Upper lobe of left lung (tissue), 6 donors: ENCODE results near the gene LRGUK. TPM values are rescaled to one million over a fixed set of nuclear protein-coding genes. Genes with fewer than 3 reads are reported as not detected.

Experiments used
- ATAC-seq, 2 donors: fragments of 200-7000 bp; cut with Tn5 transposase; one replicate each; pipeline ENCODE4 v1.9.1; 2022; ENCODE audit warnings: mild to moderate bottlenecking in 2 of 2, moderate library complexity in 2 of 2; ENCODE audit not compliant: low FRiP score in 2 of 2
- DNase-seq, 2 donors: peaks; one replicate each; pipeline ENCODE4 v3.0.0-alpha.2; 2019 to 2020
- H3K27ac ChIP-seq, 4 donors: fragments of 200-600 bp; sonication (generic); one replicate each; pipeline ENCODE4 v1.5.1; 2016 to 2019
- H3K27me3 ChIP-seq, 4 donors: fragments of 200-600 bp; sonication (generic); one replicate each; pipeline ENCODE4 v1.5.1; 2017 to 2019
- H3K36me3 ChIP-seq, 4 donors: fragments of 200-600 bp; sonication (generic); one replicate each; pipeline ENCODE4 v1.5.1; 2016 to 2019
- H3K4me1 ChIP-seq, 4 donors: fragments of 200-600 bp; sonication (generic); one replicate each; pipeline ENCODE4 v1.5.1; 2018 to 2019
- H3K4me3 ChIP-seq, 4 donors: fragments of 200-600 bp; sonication (generic); one replicate each; pipeline ENCODE4 v1.5.1; 2017 to 2019; ENCODE audit warnings: mild to moderate bottlenecking in 2 of 4, moderate library complexity in 1 of 4
- H3K9me3 ChIP-seq, 4 donors: fragments of 200-600 bp; sonication (generic); one replicate each; pipeline ENCODE4 v1.5.1; 2018 to 2019
- EP300 ChIP-seq, 4 donors: sonication (generic); formaldehyde crosslinking; IDR thresholded peaks; one replicate each; pipeline ENCODE4 v1.5.1; 2017; ENCODE audit warnings: antibody characterized with exemption in 4 of 4, control low read depth in 2 of 4
- POLR2A ChIP-seq, 4 donors: fragments of 450-650 bp; IDR thresholded peaks; one replicate each; pipeline ENCODE4 v1.5.1; 2016 to 2017; ENCODE audit warnings: antibody characterized with exemption in 4 of 4, mild to moderate bottlenecking in 2 of 4
- POLR2AphosphoS5 ChIP-seq, 2 donors: sonication (generic); formaldehyde crosslinking; IDR thresholded peaks; one replicate each; pipeline ENCODE4 v1.5.1; 2017; ENCODE audit warnings: antibody characterized with exemption in 2 of 2
- WGBS, 2 donors: methylation state at CpG; one replicate each; pipeline ENCODE4 v1.1.5; 2017 to 2018; 5-methylcytosine and 5-hydroxymethylcytosine counted together
- total RNA-seq, 6 donors: library from RNA; depleted of rRNA in 4 of 6; stranded (reverse); fragments of >200 nt in 4 of 6; gene quantifications; one replicate each; pipeline versions ENCODE4 v1.1.0 to v1.2.1, GENCODE V29; 2016 to 2021
- TF ChIP-seq, protein P1 (sequence below), 6 experiments: fragments of 450-650 bp in 4 of 6; fragments of 200-600 bp in 2 of 6; sonication (generic) in 2 of 6; IDR thresholded peaks; one replicate each; pipeline ENCODE4 v1.5.1; 2016 to 2019; ENCODE audit warnings: antibody characterized with exemption in 6 of 6
- donor health status: DM: no; HTN: no; CAD: no; lungs with moderate emphysema.
- donor health status: DM: no; HTN: yes; CAD: no; lungs with severe emphysema.

The LRGUK gene
- total RNA-seq, 6 donors from 2014 or later, result 0.31 to 9.1 (median 1.9) TPM

DNA sequence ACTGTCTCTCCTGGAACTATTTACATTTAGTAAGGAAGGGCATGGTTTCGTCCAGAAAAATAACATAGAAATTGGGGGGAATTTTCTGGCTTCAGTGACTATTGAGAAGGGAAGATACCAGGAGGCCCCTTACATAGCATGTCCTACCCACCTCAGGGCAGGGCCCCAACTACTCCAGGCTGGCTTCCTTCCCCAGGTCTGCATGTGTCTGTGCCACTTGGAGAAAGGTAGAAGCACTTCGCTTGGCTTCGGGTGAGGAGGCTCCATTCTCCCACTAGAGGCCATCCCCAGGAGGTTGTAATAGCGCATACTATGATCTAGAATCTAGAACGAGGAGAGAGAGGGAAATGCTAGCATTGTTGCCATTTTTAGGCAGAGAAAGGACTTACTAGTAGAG lies 14.7 kb downstream of the LRGUK start:
- TF ChIP-seq POLR2AphosphoS5 (IDR thresholded peaks at IDR 0.05), result no peak
- no peak for TF ChIP-seq POLR2A (IDR thresholded peaks at IDR 0.05)
- TF ChIP-seq, protein P1, sequence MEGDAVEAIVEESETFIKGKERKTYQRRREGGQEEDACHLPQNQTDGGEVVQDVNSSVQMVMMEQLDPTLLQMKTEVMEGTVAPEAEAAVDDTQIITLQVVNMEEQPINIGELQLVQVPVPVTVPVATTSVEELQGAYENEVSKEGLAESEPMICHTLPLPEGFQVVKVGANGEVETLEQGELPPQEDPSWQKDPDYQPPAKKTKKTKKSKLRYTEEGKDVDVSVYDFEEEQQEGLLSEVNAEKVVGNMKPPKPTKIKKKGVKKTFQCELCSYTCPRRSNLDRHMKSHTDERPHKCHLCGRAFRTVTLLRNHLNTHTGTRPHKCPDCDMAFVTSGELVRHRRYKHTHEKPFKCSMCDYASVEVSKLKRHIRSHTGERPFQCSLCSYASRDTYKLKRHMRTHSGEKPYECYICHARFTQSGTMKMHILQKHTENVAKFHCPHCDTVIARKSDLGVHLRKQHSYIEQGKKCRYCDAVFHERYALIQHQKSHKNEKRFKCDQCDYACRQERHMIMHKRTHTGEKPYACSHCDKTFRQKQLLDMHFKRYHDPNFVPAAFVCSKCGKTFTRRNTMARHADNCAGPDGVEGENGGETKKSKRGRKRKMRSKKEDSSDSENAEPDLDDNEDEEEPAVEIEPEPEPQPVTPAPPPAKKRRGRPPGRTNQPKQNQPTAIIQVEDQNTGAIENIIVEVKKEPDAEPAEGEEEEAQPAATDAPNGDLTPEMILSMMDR (IDR thresholded peaks at IDR 0.05), result no peak
- TF ChIP-seq EP300 (IDR thresholded peaks at IDR 0.05), result no peak
- peaks cover 0 to 3% (median 0%) of the 10 kb centered on the region in 4 donors for H3K4me1 ChIP-seq
- 74 to 82% methylated on average over 5 of the region's 5 CpGs for WGBS, 2 donors
- H3K27me3 ChIP-seq, result no peaks in the 10 kb centered on the region
- ATAC-seq (no peak), DNase-seq (no peak)
- no peak overlapping the region for H3K4me3 ChIP-seq
- no peak overlapping the region for H3K27ac ChIP-seq
- no peaks in the 10 kb centered on the region for H3K9me3 ChIP-seq
- H3K36me3 ChIP-seq, result no peaks in the 10 kb centered on the region

DNA sequence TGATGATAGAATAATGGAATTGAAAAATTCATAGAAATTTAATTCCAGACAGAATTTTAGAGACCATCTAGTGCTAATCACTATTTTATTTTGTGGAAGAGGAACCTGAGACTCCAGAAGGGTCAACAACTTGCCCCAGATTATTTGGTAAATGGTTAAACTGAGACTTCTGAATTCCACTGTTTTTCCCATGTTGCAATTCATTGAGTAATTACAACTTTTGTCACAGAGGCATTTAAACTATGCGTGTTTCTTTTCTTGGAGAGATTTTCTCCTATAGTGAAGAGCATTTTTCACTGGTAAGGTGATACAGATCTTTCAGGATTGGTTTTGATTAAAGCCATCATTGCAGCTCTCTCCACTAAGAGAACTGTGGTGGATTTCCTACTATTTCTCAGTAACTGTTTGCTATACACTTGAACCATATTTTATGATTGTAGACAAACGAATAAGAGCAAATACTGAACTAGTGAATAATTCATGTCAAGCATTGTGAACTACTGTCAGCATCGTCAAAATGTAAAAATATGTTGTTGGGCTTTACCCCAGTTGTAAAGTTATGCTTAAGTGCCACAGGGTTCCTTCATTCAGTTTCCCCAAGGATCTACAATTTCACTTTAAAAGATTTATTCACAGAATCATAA lies 26.5 kb downstream of the LRGUK start:
- ATAC-seq (peak in 1 of 2 donors; percentile 65), DNase-seq (no peak)
- WGBS, 2 donors, result 49 to 57% methylated on average over 3 of the region's 3 CpGs
- Histone ChIP-seq H3K27me3 (no peaks in the 10 kb centered on the region), H3K4me3 (no peak overlapping the region), H3K36me3 (no peaks in the 10 kb centered on the region), H3K27ac (no peak overlapping the region), H3K4me1 (no peaks in the 10 kb centered on the region), H3K9me3 (no peaks in the 10 kb centered on the region)
- TF ChIP-seq EP300 (IDR thresholded peaks at IDR 0.05), result no peak
- TF ChIP-seq POLR2A (IDR thresholded peaks at IDR 0.05), result no peak
- TF ChIP-seq, protein P1 (IDR thresholded peaks at IDR 0.05), result no peak
- TF ChIP-seq POLR2AphosphoS5 (IDR thresholded peaks at IDR 0.05), result no peak

DNA sequence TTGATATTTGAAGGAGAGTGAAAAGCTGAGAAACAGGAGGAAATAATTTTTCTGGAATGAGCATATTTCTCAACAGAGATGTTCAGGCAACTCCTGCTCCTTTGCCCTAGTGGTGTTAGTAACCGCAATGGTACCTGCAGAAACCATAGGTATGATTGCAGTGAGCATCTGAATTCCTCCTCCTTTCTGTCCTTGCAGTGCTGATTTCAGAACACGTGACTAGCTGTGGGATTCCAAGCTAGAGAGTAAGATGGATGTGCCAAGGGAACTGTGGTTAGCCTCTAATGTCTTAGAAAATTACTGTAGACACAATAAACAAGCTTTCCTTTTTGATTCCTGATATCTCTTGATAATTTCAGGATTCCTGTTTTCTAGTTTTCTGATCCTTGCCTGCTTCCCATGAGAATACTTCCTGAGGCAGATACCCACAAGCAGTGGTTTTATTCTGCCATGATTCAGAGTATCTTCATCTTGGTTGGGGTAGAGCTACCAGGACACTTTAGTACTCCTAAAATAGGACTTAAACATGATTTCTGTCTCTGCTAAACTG lies 27.5 kb downstream of the LRGUK start:
- Histone ChIP-seq H3K36me3 (no peaks in the 10 kb centered on the region), H3K27ac (no peak overlapping the region), H3K27me3 (no peaks in the 10 kb centered on the region), H3K4me3 (no peak overlapping the region), H3K4me1 (no peaks in the 10 kb centered on the region), H3K9me3 (no peaks in the 10 kb centered on the region)
- 80 to 82% methylated on average over 2 of the region's 2 CpGs for WGBS, 2 donors
- TF ChIP-seq POLR2A (IDR thresholded peaks at IDR 0.05) (no peak), POLR2AphosphoS5 (IDR thresholded peaks at IDR 0.05) (no peak)
- DNase-seq (no peak), ATAC-seq (no peak)

DNA sequence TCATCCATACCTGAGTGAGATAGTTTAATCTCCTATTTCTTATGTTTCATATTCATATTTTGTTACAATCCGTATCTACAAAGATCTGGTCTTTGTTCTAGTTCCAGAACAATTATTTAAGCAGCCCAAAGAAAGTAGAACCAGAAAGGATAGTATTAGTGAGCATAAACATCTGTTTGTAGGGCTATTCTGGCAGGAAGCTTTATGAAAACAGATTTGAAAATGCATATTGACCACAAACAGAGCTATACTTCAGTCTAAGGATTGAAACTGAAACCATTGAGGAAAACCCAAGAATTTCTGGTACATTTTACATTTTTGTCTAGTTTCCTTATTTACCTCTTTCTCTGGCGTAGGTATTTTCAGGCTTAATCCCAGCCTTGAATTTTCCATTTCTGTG lies 28.1 kb downstream of the LRGUK start:
- Histone ChIP-seq H3K4me1 (no peaks in the 10 kb centered on the region), H3K4me3 (no peak overlapping the region), H3K9me3 (no peaks in the 10 kb centered on the region), H3K27me3 (no peaks in the 10 kb centered on the region), H3K27ac (no peak overlapping the region), H3K36me3 (no peaks in the 10 kb centered on the region)
- 81 to 82% methylated on average over 2 of the region's 2 CpGs for WGBS, 2 donors
- DNase-seq (no peak), ATAC-seq (no peak)
- TF ChIP-seq POLR2AphosphoS5 (IDR thresholded peaks at IDR 0.05) (no peak), POLR2A (IDR thresholded peaks at IDR 0.05) (no peak), EP300 (IDR thresholded peaks at IDR 0.05) (no peak)
- TF ChIP-seq, protein P1 (IDR thresholded peaks at IDR 0.05), result no peak

DNA sequence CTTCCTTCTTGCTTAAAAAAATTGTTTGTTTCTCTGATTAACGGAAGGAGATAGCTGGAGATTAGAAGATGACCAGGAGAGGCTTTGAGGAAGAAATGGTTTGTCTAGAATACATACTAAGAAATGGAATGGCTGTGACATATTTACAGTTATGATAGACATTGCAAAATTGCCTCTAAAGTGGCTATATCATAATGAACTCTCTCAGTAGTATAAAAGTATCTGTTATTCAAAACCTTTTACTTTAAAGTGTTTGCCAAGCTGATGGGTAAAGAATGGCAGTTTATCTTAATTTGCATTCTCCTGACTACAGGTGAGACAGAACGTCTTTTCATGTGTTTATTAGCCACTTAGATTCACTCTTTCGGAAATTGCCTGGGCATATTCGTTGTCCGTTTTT lies 28.7 kb downstream of the LRGUK start:
- no peaks in the 10 kb centered on the region for H3K4me1 ChIP-seq
- no peaks in the 10 kb centered on the region for H3K27me3 ChIP-seq
- no peak overlapping the region for H3K4me3 ChIP-seq
- 87% methylated on average over 5 of the region's 5 CpGs for WGBS, 2 donors
- no peak for TF ChIP-seq POLR2AphosphoS5 (IDR thresholded peaks at IDR 0.05)
- TF ChIP-seq, protein P1 (IDR thresholded peaks at IDR 0.05), result no peak
- TF ChIP-seq POLR2A (IDR thresholded peaks at IDR 0.05), result no peak
- TF ChIP-seq EP300 (IDR thresholded peaks at IDR 0.05), result no peak
- no peak overlapping the region for H3K27ac ChIP-seq
- no peaks in the 10 kb centered on the region for H3K9me3 ChIP-seq
- ATAC-seq, result no peak
- no peak for DNase-seq
- H3K36me3 ChIP-seq, result no peaks in the 10 kb centered on the region
